ENCODE results near the gene TNS3.

Gene TNS3

DNA sequence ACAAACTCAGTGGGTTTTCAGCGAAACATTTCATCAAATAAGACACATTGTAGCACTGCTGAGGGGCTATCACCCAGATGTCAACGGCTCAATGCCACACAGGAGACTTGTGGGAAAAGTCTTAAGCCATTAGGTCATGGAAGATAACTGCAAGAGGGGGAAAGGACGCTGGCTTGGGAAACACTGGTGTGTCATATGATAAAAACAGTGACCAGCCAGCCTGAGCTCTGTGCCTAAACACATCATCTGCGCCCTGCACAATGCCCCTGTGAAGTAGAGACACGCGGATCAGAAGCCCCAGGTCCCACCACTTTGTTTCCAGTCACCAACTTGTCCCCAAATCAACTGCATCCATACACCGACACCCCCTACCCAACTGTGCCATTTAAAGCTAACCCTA lies 116.7 kb downstream of the TNS3 start:
- DNase-seq: no peak

DNA sequence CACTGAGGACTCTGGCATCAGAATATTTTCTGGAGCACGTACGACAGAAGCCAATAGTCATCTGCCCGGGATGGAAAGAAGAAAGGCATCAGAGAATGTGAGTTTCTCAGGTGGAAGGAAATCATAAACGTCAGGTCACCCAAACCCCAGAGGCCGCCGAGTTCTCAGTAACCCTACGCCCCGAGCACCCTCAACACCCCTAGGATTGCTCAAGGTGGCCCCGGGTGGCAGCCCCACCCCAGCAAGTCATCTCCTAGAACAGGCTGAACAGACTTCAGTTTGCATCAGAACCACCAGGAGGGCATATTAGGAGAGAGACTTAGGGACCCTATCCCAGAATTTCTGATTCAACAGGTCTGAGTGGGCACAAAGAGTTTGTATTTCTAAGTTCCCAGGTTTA lies 117.6 kb downstream of the TNS3 start:
- DNase-seq: no peak

DNA sequence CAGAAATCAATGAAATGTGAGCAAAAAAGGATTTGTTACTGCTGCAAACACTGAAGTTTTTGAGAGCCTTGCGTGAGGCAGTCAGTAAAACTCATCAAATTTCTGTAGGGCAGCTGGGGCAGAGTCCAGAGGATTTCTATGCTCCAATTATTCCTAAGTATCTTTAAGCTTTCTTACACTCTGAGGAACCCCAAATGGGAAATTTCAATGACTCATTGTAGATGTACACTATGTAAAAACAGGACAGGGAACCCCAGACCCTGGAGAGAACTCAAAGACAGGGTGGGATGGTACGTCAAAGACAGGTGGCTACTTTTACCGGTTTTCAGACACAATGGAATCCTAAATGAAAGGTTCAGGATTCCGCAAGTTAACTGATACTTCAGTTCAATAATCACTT lies 120.2 kb downstream of the TNS3 start:
- DNase-seq: no peak

DNA sequence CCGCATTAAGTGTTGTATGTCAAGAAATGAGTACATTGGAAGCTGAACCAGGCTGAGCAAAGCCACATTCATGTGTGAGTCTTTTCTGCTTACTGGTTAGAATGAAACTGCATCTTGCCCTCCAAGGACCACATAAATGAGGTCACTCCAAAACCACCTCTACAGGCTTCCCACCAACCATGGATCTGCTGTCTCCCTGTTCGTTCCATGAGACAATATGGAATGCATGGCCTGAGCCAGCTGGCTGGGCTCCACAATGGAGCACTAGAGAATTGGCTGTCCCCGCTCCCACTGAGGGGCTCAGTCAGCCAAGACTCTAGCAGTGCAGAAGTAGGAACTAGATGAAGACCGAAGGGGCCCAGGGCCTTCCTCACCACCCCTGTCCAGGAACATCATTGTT lies 120.8 kb downstream of the TNS3 start:
- DNase-seq: no peak

DNA sequence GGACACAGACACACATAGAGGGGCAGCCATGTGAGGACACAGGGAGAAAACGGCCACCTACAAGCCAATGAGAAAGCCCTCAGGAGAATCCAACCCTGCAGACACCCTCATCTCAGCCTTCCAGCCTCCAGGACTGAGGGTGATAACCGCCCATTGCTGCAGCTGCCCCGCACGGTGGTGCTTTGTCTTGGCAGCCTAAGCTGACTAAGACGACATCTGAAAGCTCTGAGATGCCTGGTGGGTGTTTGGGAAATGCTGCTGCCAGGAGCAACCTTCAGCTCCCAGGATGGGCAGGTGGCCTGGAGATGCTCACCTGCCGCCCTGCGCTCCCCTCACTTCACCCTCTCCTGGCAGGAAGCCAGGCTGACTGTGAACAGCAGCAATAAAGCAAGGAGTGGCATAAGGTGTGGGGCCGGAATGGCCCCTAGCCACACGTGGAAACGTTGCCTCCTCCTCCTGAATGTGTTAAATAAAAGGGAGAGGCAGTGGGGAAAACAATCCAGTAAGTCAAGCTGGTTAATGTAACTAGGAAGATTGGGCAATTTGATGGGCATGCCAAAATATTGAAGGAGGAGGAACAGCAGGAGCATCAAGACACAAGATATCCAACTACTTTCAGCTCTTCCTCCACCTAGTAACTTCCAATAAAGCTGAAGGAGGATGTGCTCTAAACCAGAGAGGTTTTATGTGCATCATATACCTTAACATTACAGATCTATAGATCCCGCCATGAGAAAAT lies 121.5 kb downstream of the TNS3 start:
- DNase-seq: no peak

DNA sequence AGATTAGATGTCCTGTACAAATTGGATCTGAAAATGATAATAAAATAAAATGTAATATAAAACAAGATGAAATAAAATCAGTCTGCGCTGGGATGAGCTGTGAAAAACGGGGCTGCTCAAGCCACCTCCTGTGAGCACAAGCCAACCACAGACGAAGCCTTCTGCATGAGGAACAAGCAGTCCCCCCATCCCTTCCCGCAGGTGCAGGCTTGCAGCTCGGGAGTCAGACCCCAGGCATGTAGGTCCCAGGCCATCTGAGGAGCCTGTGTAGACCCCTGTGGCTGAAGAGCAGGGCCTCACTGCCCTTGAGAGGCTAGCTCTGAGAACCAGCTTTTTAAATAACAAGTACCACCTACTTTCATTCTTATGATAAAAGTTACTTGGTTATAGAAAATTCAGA lies 123.4 kb downstream of the TNS3 start:
- no peak for DNase-seq

DNA sequence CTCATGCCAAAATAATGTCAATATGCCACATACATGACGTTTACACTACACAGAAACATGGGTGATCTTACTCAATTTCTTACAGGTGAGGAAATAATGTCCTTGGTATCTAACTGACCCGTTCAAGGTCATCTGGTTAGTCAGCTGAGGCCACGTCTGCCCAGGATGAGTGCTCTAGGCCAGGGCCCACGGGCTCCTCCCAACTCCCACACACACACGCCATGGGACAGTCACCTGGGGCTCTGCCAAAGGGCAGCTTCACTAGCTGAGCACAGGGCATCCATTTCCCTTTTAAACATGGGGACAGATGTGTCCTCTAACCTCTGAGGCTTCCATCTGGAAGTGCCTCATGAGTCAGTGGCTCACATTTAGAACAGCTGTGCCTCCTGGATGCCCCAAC lies 123.9 kb downstream of the TNS3 start:
- no peak for DNase-seq

DNA sequence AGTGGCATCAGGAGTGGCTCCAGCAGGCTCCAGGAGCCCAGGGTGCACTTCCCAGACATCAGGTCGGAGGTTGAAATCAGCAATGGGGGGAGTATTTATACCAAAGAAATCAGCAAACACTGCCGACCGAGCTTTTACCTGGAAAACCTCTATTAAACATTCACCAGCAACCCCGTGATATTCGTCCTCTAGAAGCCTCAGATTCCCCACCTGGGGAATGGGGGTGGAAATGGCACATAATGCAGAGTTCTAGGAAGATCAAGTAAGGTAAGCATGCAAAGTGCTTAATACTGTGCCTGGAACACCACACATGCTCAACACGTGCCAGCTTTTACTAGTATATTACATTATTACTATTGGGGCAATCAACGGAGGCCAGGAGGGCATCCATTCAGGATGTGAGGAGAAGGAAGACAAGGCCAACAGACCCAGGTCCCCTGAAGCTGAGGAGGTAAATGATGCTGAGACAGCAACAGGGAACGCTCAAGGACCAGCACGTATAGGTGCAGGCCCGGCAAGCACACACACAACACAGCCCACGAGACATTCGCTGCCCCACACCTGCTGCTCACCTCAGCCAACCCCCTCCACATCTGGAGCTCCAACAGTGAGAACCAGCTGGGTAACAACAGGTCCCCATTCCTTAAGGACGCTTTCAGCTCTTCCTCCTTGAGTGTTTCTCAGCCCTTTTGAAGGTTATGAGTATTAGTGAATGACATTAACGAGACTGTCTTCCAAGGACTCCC lies 125.5 kb downstream of the TNS3 start:
- no peak for DNase-seq

DNA sequence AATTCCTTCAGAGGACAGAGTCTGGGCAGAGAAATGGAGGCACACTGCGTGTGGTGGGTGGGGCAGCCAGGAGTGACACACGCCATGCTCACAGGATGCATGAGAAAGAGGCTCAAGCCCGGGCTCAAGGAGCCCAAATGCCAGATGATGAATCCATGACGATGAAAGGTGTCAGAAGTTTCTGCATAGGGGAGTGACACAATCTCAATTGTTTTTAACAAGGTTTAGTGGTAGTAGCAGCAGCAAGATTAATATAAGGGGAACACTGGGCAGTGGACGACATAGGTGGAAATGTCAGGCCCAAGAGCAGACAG lies 126.1 kb downstream of the TNS3 start:
- DNase-seq: no peak

DNA sequence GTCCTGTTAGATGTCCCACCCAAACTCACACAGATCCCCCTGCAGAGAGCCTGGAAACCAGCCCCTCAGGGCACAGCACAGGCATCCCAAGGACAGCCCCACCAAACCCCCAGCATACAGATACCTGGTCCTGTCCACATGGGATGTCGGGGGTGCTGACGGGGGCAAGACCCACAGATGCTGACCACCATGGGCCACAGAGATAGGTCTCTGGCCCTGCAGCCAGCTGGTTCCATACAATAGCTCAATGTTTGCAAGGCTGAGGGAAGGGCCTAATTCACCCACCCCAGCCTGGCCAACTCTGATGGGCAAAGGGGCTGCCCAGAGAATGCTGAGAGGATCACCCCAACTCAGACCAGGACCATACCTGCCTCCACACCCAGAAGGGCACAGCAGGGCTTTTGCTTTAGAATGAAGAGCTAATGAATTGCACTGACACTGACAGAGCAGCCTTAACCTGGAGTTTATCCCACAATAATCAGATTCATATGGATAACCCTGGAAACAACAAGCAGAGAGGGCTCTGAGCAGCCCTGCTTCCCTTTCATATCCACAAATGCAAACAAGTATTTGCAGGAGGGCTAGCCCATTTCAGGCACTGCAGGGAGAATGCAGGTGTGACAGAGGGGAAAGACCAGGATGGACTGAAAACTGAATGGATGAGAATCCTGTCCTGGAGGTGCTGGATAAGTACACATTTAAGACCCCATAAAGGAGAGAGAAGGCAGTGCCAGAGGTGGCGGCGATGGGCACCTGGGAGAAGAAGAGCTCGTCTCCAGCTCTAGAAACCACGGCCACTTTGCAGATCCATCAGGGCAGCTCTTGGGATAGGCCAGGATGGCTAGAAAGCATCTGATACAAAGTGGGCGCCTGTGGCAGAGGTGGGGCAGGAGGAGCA lies 126.7 kb downstream of the TNS3 start:
- DNase-seq: no peak

DNA sequence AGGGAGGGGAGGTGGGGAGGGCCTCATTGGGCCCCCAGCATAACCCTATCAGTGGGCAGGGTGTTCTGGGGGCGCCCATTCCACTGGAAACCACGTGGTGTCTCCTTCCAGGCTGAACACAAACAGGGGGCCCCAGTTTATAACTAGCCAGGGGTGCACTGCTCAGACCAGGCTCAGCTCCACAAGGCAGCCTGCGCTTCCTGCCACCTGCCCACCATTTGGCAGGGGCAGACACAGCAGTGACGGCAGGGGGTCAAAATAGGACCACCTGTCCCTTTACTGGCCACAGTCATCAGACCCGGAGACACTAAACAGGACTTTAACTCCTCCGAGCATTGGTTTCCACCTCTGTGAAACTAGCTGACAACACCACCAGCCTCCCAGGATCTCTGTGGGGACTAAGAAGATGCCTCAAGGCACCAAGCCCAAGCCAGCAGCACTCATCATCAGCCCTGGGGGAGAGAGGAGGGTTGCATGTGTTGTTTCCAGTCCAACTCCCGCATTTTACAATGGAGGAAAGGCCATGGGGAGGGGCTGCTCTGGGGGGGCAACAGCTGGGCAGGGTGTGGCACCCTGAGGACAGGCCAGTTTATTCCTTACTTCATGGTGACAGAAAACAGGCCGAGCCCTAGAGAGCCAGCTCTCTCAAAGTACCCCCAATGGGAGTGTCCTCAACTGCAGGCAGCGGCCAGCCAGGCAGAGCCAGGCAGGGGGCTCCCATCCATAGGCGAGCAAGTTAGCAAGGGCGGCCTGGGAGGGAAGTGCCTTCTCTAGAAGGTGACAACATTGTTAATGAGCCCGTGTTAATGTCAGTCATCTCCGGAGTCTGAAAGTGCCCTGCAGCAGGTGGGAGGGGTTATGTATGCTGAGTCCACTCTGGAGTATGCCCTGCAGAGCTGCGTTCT lies 127.6 kb downstream of the TNS3 start:
- DNase-seq: no peak

DNA sequence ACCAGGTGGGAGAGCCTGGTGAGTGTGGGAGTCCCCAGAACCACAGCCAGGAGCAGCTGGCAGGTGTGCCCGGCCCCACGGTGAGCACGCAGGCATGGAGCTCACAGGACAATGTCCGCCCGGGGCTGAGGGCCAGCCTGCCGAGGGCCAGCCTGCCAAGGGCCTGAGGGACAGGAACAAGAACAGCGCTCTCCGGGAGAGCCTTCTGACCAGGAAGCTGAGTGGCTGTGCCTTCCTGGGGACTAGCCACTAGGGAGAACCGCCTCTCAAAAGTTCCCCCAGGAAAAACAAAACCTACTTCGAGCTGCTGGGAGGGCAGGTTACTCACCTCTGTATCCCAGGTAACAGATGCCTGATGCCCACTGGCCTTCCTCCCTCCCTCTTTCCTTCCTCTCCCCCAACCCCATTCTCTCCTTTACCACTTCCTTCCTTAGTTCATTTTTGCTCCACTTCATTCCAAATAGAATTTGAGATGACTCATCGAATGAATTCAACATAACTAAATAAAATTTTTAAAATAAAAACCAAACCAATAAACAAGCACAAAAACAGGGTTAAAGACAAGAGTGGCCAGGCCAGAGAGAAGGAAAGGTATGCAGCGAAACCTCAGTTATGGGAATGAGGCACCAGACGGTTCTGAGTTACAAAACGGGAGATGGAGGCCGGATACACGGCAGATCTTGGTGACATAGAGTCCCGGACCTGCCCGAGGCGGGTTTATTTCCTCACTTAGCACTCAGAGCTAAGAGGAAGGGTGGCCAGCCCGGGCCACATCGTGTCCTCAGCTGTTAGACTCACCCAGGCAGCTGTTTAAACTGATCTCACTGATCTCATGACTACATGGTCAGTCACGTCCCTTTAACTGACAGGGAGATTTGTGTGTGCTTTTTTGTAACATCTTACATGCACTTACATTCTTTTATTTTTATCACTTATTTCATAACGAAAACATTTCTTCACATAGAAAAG lies 128.5 kb downstream of the TNS3 start:
- no peak for DNase-seq

DNA sequence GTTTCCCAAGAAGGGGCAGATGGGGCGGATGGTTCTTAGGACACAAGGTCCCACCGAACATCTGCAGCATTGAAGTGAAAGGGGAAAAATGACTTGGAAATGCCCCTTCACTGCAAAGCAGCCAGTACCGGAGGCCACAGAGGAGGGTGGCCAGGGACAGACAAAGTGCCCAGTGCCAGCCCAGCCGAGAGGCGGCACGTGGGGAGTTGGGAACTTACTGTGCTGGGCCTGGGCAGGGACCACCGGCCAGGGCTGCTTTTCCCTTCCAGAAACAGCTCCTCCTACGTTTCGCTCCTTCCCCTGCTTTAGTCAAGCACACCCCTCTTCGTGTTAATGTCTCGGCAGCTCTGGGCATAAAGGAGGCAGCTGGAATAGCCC lies 129.2 kb downstream of the TNS3 start:
- no peak for DNase-seq

DNA sequence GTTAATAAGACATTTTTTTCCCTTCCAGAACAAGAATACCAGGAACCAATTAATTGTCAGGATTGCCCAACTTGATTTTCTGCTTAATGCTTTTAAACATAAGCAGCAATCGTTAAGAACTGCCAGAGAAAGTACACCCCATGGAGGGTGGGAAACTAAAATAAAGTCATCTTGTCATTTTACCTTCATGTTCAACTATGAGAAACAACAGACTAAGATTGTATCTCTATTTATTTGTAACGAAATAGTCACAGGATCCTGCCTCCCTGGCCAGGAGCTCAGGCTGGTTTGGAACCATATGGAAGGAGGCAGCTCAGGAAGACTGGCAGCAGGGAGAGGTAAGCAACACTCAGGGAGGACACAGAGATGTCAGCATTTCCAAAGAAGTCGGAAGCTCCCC lies 129.6 kb downstream of the TNS3 start:
- DNase-seq: no peak

DNA sequence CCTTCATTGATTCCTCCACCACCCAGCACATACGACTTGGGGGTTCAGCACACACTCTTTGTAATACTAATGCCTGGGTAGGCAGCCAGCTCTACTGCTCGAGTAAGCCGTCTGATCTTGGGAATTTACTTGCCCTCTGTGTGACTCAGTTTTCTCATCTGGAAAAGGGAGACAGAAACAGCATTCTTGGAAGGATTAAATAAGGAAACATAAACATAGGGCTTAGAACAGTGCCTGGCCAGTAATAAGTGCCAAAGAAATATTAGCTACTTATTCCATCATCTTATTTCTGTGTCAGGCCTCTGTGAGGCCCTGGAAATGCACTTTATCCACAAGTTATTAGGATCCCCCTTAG lies 130.1 kb downstream of the TNS3 start:
- DNase-seq: no peak

DNA sequence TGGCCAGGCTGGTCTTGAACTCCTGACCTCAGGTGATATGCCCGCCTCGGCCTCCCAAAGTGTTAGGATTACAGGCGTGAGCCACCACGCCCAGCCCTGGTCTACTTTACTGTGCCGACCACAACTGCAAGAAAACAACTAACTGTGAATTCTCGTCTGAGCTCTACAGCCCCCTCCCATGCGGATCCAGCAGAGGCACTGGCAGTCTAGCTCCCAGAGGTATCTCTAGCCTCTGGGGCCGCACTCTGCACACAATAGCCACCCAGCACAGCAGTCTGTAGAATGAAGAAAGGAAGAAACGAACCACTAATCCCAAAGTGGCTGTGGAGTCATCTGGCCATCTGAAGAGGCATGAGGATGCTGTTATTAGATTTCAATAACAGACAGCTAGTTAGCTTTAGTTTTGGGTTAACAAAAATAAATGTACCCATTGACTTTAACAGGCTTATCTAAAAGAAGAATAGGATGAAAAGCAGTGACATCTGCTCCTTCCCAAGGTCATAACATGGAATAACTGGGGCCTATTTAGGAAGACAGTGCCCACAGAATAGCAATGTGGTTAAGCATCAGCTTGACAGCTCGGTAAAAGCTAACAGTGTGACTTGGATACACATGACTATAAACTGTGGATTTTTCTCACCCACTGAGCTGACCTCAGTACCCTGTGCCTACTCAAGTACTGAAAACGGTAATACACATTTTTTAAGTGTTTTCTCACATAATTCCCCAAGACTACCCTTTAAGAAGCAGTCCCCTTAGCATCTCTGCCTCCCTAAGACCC lies 131.9 kb downstream of the TNS3 start:
- DNase-seq: no peak

DNA sequence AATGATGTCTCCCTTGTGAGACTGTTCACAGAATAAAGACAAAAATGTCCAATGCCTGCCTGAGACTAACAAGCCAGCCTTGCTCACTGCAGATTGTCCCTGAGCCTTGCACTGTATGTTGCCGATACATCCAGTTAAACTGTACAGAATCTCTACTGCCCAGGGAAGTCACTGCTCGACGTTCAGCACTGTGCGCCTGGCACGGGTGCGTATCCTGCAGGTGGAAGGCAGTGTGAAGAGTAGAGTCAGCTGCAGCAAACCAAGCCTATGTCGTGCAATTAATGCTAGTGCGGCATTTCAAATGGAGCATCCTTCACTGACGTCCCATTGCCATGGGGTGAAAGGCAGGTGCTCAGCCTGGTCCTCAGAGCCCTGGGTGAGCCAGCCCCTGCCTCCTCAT lies 132.9 kb downstream of the TNS3 start:
- DNase-seq: no peak

DNA sequence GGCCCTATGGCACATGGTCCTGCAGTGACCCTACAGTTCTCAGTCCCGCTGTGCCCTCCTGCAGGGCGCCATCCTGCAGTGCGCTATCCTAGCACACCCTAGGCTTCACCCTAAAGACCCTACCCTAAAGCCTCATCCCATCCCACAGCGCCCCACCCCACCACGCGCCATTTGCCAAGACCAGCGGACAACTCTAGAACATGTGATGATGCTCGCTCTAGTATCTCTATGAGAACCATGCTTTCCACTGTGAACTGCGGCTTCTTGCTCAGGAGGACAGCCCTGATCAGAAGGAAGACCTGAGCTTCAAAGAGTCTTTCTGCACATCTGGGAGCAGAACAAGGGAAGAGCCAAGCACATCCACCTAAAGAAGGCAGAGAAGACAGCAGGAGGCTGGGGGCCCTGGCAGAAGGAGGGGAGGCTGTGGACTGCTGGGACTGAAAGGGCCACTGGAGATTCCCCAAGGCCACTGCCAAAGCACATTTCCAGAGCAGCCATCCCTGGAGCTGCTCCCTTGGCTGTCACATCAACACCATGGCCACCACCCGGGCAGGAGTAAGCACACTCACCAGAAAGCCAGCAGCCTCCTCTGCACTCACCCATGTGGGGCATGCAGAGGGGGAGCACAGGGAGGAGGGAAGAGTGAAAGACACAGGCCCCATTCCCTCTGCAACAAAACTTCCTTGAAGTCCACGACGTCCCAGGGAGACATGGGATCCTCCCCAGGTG lies 134.1 kb downstream of the TNS3 start:
- no peak for DNase-seq

DNA sequence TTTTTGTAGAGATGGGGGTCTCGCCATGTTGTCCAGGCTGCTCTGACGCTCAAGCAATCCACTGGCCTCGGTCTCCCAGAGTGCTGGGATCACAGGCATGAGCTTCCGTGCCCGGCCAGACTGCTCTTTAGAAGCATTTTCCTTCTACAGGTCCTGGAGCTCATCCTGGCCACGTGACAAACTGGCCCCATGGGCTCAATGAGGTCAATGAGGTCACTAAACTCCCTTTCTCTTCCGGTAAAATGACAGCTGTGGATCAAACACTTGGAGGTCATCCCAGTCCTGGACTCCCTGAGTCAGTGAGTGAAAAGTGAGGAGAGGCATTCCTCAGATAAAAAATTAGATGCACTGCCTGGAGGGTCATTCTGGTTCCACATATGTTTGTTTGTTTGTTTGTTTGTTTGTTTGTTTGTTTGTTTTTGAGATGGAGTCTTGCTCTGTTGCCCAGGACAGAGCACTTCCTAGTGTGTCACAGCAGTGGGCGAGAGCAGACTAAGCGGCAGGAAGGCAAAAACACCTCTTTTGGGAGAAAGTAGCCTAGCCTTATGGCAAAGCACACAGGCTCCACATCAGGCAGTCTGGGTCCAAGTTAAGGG lies 134.9 kb downstream of the TNS3 start:
- DNase-seq: no peak

All from GF-D8 (cell line).